Neural crest cell (in vitro differentiated cells): Measurements from ENCODE around the gene CDC42. TPM values are rescaled to one million over a fixed set of nuclear protein-coding genes. Genes with fewer than 3 reads are reported as not detected.
A peak's percentile ranks its signal among the peaks of the same experiment; 100 is the strongest.

ENCODE experiments used
- DNase-seq: peaks from one replicate; pipeline ENCODE4 v3.0.0; 2021; ENCODE audit warnings: low read depth, mixed read lengths, low spot score
- H3K27ac Mint-ChIP-seq: one replicate; pipeline ENCODE4 v1.8.0; 2021; ENCODE audit warnings: mild to moderate bottlenecking, mixed read lengths; ENCODE audit not compliant: unreplicated experiment
- H3K27me3 Mint-ChIP-seq: 2 replicates; pipeline ENCODE4 v1.8.0; 2021; ENCODE audit warnings: low read depth, mild to moderate bottlenecking, mixed read lengths
- H3K36me3 Mint-ChIP-seq: 2 replicates; pipeline ENCODE4 v1.8.0; 2021; ENCODE audit warnings: low read depth, mild to moderate bottlenecking, mixed read lengths
- H3K4me1 Mint-ChIP-seq: 2 replicates; pipeline ENCODE4 v1.8.0; 2021; ENCODE audit warnings: mixed read lengths
- H3K4me3 Mint-ChIP-seq: one replicate; pipeline ENCODE4 v1.8.0; 2021; ENCODE audit warnings: mild to moderate bottlenecking, mixed read lengths
- H3K9me3 Mint-ChIP-seq: 2 replicates; pipeline ENCODE4 v1.8.0; 2021; ENCODE audit warnings: mixed read lengths
- CTCF ChIP-seq: fragments of 200-600 bp; sonication (generic); conservative IDR thresholded peaks from 2 replicates; pipeline ENCODE4 v1.5.0; 2021; ENCODE audit warnings: antibody characterized with exemption, mild to moderate bottlenecking
- total RNA-seq: library from RNA; stranded (reverse); gene quantifications from 2 replicates; pipeline ENCODE4 v1.2.1, GENCODE V29; 2021

The CDC42 gene
- total RNA-seq, 1 donor from 2014 or later = 198 TPM

- H3K4me3 Mint-ChIP-seq = no peak overlapping the region
- H3K9me3 Mint-ChIP-seq = no peaks in the 10 kb centered on the region
- peaks cover 37% of the 10 kb centered on the region for H3K4me1 Mint-ChIP-seq
- H3K27me3 Mint-ChIP-seq = no peaks in the 10 kb centered on the region
- no peak overlapping the region for H3K27ac Mint-ChIP-seq
- no peak for TF ChIP-seq CTCF
- no peak for DNase-seq
- peaks cover 3% of the 10 kb centered on the region for H3K36me3 Mint-ChIP-seq
Observed at GRCh38 chr1:22064751-22065402, 12.4 kb downstream of the CDC42 start.

GRCh38 chr1:22071511-22071910 lies 19.0 kb downstream of the CDC42 start:
- Mint-ChIP-seq H3K27ac (no peak overlapping the region), H3K4me1 (peaks cover 24% of the 10 kb centered on the region), H3K4me3 (no peak overlapping the region), H3K27me3 (no peaks in the 10 kb centered on the region), H3K9me3 (no peaks in the 10 kb centered on the region), H3K36me3 (peaks cover 3% of the 10 kb centered on the region)
- DNase-seq = no peak
- no peak for TF ChIP-seq CTCF

GRCh38 chr1:22074803-22075202 lies 22.3 kb downstream of the CDC42 start:
- Mint-ChIP-seq H3K27ac (peak overlapping the region; percentile 5), H3K27me3 (no peaks in the 10 kb centered on the region), H3K4me3 (no peak overlapping the region), H3K36me3 (peaks cover 5% of the 10 kb centered on the region), H3K9me3 (no peaks in the 10 kb centered on the region), H3K4me1 (peaks cover 35% of the 10 kb centered on the region)
- TF ChIP-seq CTCF = no peak
- no peak for DNase-seq

GRCh38 chr1:22075718-22076117 lies 23.2 kb downstream of the CDC42 start:
- Mint-ChIP-seq H3K27ac (no peak overlapping the region), H3K4me1 (peaks cover 35% of the 10 kb centered on the region)
- TF ChIP-seq CTCF = no peak

GRCh38 chr1:22076346-22076745 lies 23.8 kb downstream of the CDC42 start:
- peaks cover 6% of the 10 kb centered on the region for H3K36me3 Mint-ChIP-seq
- no peak overlapping the region for H3K4me3 Mint-ChIP-seq
- no peak for TF ChIP-seq CTCF
- H3K4me1 Mint-ChIP-seq = peaks cover 35% of the 10 kb centered on the region
- H3K27me3 Mint-ChIP-seq = no peaks in the 10 kb centered on the region
- H3K27ac Mint-ChIP-seq = no peak overlapping the region
- no peak for DNase-seq
- H3K9me3 Mint-ChIP-seq = no peaks in the 10 kb centered on the region

More at GRCh38 chr1:22075718-22076117, 23.2 kb downstream of the CDC42 start:
- no peaks in the 10 kb centered on the region for H3K27me3 Mint-ChIP-seq
- no peak for DNase-seq
- H3K36me3 Mint-ChIP-seq = peaks cover 6% of the 10 kb centered on the region
- no peak overlapping the region for H3K4me3 Mint-ChIP-seq
- H3K9me3 Mint-ChIP-seq = no peaks in the 10 kb centered on the region
